ENCODE measurements around the gene MRM2. TPM values are rescaled to one million over a fixed set of nuclear protein-coding genes. Genes with fewer than 3 reads are reported as not detected.

MRM2 gene
- 13.1 and 20.9 TPM in 2 replicates for total RNA-seq

DNA sequence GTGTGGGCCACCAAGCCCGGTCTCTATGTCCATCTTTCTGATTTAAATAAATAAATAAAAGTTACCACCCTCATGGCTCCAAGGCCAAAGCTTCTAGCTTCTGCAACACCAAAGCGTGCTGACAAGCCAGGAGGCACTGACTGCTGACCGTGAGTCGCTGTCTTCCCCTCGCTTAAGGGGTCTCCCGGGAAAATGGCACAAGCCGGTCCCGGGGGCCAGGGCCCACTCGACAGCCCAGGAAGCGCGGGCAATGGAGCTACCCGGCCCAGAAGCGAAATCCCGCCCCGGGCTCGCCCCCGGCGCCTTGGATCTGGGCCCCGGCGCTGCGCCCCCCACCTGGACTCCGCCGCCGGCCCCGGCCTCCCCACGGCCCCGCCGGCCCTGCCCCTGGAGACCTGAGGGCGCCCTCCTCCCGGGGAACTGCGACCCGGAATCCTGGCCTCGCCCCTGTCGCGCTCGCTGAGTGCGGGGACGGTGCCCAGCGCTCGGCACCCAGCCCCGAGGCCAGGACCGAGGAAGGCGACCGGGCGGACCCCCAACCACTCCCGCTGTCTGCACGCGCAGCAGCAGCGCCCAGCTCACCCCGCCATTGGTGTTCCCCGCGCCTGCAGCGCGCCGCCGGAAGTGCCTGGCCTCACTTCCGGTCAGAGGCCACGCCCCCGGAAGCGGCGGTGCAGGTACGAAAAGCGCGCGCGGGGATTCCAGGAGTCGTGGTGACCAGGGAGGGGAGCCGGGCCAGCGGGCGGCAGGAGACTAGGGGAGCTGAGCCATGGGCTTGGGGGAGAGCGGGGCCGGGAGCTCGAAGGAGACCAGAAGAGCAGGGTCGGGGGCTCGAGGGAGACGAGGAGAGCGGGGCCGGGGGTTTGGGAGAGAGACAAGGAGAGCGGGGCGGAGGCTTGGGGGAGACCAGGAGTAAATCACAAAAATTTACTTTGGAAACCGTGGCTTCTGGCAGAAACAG, at the start of gene MRM2, which contains the start of gene NUDT1:
Gene MRM2, minus strand, starts transcription at position 626 of the 961 bp plus-strand sequence. Its CDS starts 36 bp downstream, at position 590.
Gene NUDT1, plus strand, starts transcription at position 647 of the 961 bp plus-strand sequence. CDS start 2,349 bp downstream, outside the sequence.
- DNase-seq (ENCODE audit: extremely low read depth, low read depth, low spot score): no peak

DNA sequence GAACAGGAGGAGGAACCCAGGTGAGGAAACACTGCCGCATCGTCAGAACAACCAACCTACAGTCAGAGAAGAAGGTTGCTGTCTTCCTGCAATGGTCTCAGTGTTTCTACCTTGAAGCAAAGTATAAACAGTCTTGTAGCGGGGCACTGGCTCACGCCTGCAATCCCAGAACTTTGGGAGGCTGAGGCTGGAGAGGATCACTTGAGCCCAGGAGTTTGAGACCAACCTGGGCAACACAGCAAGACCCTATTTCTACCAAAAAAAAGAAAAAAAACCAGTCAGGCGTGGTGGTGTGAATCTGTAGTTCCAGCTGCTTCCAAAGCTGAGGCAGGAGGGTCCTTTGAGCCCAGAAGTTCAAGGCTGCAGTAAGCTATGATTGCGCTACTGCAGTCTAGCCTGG, 48.9 kb upstream of the MRM2 start:
- no peak for DNase-seq (ENCODE audit: extremely low read depth, low read depth, low spot score)

DNA sequence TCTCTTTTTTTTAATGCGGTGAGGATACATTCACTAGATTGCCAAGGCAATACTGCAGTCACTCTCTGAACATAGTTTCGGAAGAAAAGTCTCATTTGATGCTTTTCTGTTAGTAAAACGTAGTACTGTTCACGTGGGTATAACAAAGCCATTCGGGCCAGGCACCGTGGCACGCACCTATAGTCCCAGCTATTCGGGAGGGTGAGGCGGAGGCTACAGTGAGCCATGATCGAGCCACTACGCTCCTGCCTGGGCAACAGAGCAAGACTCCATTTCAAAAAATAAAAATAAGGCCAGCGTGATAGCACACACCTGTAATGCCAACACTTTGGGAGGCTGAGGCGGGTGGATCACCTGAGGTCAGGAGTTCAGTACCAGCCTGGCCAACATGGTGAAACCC, 47.6 kb upstream of the MRM2 start:
- no peak for DNase-seq (ENCODE audit: extremely low read depth, low read depth, low spot score)

DNA sequence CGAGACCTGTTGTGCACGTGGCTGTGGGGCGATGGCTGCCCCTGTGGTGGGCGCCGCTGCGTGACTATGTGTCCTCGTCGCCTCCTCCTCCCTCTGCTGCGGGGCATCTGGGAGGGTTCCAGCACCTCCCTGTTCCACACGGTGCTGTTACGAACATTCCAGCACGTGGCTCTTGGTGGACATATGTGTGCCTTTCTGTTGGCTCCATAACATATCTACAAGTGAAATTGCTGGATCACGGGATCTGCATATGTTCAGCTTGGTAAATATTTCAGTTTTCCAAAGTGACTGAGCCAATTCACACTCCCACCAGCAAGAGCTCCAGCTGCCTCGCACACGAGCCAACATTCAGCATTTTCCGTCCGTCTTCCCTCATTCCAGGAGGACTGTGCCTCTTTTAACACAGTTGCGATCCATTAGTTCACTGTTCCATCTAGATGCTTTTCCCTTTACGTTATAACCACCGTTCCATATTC, 47.1 kb upstream of the MRM2 start:
- no peak for DNase-seq (ENCODE audit: extremely low read depth, low read depth, low spot score)

DNA sequence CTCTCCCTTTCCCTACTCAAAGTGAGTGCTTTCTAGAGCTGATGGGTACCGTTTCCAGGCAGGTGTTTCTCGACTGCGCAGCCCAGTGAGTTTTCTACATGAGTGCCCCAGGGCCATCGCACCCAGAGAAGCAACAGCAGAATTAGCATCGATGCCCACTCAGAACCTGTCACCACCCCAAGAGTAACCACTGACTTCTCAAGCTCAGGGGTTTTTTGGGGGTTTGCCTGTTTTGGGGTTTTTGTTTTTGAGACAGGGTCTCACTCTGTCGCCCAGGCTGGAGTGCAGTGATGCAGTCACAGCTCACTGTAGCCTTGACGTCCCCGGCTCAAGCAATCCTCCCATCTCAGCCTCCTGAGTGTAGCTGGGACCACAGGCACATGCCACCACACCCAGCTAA, 46.5 kb upstream of the MRM2 start:
- no peak for DNase-seq (ENCODE audit: extremely low read depth, low read depth, low spot score)

DNA sequence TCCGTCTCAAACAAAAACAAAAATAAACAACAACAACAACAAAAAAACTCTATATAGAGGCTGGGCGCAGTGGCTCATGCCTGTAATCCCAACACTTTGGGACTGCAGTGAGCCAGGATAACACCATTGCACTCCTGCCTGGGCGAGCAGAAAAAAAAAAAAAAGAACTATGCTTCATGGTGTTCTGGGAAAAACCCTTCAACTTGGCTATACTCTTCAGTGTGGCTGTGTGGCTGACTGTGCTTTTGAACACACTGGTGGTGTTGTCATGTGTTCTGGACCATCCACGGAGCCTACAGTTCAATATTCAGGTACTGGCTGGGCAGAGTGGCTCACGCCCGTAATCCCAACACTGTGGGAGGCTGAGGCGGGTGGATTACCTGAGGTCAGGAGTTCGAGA, 45.7 kb upstream of the MRM2 start:
- no peak for DNase-seq (ENCODE audit: extremely low read depth, low read depth, low spot score)

DNA sequence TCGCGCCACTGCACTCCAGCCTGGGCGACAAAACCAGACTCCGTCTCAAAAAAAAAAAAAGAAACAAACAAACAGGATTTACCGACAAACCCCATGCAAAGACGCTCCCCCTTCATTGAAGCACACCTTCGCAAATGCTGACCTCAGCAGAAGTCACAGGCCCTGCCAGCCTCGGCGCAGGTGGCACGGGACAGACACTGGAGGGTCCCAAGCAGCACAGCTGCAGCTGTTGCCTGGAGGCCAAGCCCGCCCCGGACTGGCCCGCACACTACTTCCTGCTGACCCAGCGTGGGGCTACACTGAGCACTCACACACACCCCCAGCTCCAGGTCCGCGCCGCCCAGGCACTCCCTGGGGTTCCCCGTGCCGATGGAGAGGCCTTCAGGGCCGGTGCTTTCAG, 41.1 kb upstream of the MRM2 start:
- DNase-seq (ENCODE audit: extremely low read depth, low read depth, low spot score): no peak

DNA sequence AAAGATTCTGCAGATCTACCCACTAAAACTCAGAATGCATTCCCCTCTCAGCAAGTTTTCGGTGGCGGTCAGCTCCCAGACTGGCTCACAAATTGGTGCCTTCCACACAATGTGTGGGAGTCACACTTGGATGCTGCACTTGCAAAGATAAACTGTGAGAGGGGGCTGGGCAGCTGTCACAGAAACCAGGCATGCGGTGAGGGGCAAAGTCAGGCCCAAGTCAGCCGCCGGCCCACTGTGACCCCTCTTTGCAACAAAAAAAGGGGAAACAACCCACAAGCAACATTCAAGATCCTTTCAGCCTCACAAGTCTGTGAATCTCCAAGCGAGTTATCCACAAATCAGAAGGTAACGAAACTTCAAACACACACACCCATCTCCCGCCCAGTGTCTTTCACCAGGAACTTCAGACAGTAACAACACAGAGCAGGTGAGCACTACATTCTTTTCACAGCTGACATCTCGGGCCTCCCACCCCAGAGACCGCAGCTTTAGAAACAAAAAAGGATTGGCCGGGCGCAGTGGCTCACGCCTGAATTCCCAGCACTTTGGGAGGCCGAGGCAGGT, 40.3 kb upstream of the MRM2 start:
- DNase-seq (ENCODE audit: extremely low read depth, low read depth, low spot score): no peak

DNA sequence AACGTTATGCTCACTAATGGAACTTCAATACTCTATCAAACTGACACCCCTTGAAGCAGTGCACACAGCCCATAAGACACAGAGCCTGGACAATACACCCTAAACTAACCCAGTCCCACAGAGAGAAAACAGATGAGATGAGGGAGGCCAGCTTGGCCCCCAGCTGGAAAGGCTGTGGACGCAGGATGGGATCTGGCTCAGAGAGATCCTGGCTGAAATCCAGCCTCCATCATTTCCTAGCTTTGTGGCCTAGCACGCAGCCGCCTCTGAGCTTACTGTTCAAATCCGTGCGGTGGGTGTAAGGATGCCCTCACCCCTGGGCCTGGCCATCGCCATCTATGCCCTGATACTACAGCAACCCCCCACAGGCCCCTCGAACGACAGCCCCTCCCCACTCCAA, 39.5 kb upstream of the MRM2 start:
- no peak for DNase-seq (ENCODE audit: extremely low read depth, low read depth, low spot score)

DNA sequence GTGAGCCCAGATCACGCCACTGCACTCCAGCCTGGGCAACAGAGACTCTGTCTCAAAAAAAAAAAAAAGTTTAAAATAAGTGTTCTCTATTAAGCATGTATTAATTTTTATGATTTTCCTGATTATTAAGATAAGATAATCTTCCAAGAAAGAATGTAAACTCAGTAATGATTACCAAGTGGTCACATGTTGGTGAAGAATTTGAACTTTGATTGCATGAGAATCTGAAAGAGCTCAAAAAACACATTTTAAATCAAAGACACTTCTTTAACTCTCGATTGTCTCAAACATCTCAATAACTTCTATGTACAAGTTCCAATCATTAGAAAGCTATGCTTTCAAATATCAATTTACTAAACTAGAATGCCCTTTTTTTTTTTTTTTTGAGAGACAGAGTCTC, 38.4 kb upstream of the MRM2 start:
- no peak for DNase-seq (ENCODE audit: extremely low read depth, low read depth, low spot score)

DNA sequence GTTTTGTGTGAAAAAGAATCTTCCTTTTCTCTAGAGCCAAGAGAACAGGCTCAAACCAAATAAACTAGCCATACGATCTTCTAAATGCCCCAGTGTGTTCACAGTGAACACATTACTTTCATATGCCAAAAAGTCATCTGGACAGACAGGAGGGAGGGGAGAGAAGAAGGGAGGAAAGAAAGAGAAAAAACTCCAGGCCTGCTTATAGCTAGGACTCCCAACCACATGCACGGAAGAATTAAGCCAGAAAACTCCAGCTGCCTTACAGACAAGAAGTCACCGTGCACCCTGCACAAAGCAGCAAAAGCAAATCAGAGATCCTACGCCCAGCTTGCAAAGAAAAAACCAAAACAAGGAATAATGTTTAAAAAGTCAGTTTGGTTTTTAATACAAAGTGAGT, 37.9 kb upstream of the MRM2 start:
- no peak for DNase-seq (ENCODE audit: extremely low read depth, low read depth, low spot score)

DNA sequence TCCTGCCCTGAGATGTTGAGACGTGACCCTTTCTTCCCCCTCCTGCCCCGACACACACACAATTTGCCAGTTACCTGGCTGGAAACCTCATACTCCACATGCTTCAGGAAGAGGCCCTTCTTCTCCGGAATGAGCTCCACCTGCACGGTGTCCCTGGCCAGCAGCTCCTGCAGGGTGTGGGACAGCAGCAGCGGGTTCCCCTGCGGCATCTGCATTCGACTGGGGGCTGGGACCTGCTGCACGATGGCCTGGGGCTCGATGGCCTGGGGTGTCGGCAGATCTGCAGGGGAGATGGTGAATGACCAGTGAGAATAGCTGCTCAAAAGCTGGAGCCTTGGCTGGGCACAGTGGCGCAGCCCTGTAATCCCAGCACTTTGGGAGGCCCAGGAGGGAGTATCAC, 36.0 kb upstream of the MRM2 start:
- no peak for DNase-seq (ENCODE audit: extremely low read depth, low read depth, low spot score)

DNA sequence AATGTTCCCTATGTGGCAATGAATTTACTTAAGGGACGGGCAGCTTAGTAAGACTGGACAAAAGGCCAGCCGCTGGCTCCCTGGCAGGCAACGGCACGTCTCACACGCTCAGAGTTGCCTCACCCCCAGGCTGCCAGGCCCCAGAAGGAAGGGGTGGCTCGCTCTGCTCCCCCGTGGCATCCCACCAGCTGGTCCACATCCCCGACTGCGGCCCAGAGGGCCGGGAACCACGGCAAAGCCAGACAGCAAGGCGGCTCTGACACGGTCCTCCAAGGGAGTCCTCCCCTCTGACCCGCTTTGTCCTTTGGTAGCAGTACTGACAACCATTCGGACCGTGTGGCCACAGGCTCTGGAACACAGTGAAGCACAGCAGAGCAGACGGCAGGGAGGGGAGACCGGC, 34.1 kb upstream of the MRM2 start:
- no peak for DNase-seq (ENCODE audit: extremely low read depth, low read depth, low spot score)

DNA sequence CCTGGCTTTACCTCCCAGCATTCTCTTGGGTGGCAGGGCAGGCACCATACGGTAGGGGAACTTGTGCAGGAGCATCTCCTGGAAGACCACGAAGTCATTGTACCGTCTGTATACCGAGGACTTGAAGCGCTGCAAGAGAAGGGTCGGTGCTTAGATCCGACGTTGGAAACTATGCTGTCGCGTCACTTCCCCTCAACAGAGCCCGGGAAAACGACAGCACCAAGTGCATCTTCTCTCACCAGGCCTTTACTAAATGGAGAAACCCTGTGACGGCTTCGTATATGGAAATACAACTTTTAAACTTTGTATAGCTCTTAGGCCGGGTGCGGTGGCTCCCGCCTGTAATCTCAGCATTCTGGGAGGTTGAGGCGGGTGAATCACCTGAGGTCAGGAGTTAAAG, 33.1 kb upstream of the MRM2 start:
- no peak for DNase-seq (ENCODE audit: extremely low read depth, low read depth, low spot score)

DNA sequence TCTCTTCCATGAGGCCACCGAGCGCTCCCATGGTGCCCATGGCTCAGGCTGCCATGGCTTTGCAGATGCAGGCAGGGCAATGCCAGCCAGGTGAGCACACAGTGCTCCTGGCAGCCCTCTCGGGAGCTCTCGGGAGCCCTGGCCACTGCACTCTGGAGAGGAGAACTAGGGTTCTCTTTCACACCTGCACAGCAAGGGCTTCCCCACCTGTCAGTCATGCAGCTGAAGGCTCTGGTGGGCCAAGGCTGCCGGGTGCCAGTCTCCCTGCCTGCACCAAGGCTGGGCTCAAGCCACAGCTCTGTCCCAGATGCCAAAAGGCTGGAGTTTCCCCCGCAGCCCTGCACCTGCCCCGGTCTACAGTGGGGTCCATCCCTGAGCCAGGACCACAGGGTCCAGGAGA, 32.7 kb upstream of the MRM2 start:
- no peak for DNase-seq (ENCODE audit: extremely low read depth, low read depth, low spot score)

DNA sequence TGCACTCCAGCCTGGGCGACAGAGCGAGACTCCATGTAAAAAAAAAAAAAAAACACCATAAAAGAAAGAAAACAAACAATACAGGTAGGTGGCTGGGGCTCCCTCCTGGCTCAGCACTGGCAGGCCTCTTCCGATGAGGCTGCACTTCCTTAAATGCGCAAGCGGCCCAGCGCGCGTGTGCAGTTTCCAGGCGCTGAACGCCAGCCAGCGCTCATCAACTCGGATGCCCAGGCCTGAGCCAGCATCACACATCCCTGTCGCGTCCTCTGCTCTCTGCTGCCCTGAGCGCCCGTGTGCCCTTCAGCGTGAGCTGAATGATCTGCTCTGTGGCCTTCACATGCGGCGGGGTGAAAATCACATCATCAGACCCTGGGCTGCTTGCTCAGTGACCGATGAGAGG, 31.9 kb upstream of the MRM2 start:
- DNase-seq (ENCODE audit: extremely low read depth, low read depth, low spot score): no peak

DNA sequence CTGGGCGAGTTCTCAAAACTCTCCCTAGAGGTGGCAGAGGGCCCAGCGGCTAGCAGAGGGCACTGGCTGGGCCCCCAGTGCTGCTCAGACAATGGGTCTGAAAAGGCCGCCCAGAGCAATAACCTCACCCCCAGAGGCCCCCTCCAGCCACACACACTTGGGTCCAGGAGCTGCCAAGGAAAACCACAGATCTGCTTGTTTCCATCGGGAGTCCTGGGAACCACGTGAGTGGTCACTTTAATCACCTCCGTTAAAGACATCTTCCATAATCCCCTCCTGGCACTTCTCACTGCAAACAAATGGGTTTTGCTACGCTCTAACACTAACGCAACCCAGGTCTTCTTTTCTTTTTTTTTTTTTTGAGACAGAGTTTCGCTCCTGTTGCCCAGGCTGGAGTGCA, 30.0 kb upstream of the MRM2 start:
- DNase-seq (ENCODE audit: extremely low read depth, low read depth, low spot score): no peak

DNA sequence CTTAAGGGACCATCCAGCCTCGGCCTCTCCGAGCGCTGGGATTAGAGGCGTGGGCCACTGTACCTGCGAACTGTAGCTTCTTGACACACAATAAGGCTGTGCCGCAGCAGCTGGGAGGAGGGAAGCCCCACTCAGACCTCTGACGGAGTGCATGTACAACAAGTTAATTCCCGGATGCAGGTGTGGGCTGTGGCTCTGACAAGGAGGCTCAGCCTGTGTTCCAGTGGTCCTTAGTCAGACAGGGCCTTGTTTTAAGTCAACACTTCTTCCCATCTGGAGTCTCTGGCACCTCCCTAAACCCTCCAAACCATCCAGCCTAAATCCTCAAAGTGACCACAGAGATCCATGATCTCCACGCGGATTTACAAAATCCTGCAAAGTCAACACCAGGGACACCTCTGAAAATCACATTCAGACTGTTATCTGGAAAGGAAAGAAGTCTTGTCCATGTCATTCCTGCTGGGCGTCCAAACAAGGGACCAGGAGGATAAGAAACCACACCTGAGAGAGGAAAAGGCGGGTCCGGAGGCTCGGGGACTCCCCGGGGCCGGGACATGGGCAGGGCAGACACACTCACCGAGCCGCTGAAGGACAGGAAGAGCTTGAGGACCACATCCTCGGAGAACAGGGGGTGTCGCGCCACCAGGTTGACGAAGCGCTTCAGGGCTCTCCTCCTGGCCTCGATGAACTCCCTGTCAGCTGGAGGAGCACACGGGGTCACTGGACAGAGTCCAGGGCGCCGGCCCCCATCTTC, 29.4 kb upstream of the MRM2 start:
- no peak for DNase-seq (ENCODE audit: extremely low read depth, low read depth, low spot score)

DNA sequence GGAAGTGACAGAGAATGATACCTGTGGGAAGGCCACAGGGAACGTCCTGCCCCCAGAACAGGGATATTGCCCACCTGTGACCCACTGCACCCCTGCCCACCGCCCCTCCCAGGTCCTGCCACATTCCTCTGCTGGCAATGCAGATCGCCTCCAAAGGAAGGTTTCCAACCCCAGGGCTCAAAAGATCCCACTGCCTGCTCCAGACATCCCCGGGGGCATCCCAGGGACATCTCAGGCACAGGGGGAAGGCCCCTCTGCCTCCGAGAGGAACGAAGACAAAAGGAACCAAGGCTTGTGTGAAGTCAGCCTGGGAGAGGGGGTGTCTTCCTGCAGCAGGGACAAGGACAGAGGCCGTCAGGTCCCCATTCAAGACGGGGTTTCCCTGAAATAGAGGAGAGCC, 28.5 kb upstream of the MRM2 start:
- no peak for DNase-seq (ENCODE audit: extremely low read depth, low read depth, low spot score)

DNA sequence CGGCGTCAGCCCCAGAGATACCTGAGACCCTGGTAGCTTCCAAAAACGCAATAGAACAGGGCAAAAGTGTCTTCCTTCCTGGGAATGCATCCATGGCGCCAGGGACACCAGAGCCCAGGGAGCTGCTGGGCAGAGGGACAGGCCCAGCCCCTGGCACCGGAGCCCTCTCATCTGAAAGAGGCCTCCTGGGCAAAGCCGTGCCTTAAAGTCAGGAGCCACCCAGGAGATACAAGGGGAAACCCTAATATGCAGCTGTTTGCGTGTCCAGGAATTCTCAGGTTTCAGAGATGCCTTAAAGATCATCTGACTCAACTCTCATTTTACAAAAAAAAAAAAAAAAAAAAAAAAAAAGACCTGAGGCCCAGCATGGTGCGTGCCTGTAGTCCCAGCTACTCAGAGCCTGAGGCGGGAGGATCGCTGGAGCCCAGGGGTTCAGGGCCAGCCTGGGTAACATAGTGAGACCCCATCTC, 28.0 kb upstream of the MRM2 start:
- DNase-seq (ENCODE audit: extremely low read depth, low read depth, low spot score): no peak
